ENCODE measurements around the gene SPOPL. TPM values are rescaled to one million over a fixed set of nuclear protein-coding genes. Genes with fewer than 3 reads are reported as not detected.

SPOPL gene
- total RNA-seq, 4 donors from 2014 or later: 25.4 to 1,178 (median 36.7) TPM

DNA sequence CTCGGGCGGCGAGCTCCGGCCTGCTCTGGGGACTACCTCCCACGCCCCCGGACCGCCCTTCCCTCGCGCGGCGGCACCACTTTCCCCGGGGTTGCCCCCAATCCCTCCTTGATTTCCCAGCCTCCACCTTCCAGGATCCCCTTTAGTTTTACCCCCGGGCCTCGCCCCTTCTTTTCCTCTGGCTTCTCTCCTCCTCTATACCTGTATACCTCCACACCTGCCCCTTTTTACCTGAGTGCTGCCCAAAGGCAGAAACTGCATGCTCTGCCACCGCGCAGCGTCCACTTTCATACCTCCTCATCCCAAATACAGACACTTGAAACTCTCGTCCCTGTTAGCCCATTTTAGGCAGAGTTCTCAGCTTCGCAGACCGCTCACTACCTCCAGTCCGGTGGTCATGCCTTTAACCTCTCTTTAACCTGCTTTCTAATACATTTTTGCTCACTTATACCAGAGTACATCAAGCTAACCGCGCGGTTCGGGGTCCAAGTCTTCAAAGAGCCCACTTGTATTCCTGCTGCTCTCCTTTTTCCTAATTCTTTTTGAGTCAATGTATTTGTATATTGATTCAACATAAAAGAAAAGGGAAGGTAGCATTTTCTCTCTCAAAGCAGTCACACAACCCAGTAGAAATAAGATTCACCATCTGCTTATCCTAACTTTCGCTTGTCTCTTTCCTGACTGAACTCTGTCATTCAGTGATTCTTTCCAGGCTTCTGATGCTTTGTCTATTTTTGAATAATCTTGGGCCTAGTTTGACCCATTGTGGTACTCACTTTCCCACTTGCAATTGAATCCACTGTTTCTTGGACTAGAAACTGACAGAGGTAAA is 901 bp downstream of the SPOPL start:
- WGBS, 2 donors (ENCODE audit: low coverage in 1 of 2): 1 to 3% methylated on average over 12 to 26 of the region's 26 CpGs
- no peak for DNase-seq

DNA sequence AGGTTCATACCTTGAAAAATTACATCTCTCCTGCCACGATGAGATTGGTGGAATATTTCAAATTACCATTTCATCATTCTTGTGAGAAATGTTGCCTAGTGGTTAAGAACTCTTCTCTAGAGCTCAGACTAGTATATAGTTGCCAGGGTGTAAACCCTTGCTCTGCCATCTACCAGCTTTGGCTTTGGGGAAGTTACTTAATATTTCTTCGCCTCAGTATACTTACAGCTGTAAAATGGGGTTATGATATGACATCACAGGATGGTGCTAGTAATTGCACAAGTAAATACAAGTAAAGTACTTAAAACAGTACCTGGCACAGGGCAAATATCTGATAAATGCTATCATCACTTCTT is 1.5 kb downstream of the SPOPL start:
- Histone ChIP-seq H3K4me3 (peak overlapping the region in 3 of 4 donors; percentile 80 to 89 (median 84)), H3K36me3 (no peaks in the 10 kb centered on the region), H3K27me3 (no peaks in the 10 kb centered on the region), H3K27ac (peak overlapping the region; percentile 90 to 96 (median 94)), H3K4me1 (peaks cover 16 to 59% (median 35%) of the 10 kb centered on the region in 4 donors), H3K9me3 (no peaks in the 10 kb centered on the region)
- TF ChIP-seq POLR2A (IDR thresholded peaks at IDR 0.05): no peak
- TF ChIP-seq EP300 (IDR thresholded peaks at IDR 0.05; ENCODE audit: low read depth): no peak
- TF ChIP-seq POLR2AphosphoS5 (IDR thresholded peaks at IDR 0.05): no peak
- TF ChIP-seq, protein P1, sequence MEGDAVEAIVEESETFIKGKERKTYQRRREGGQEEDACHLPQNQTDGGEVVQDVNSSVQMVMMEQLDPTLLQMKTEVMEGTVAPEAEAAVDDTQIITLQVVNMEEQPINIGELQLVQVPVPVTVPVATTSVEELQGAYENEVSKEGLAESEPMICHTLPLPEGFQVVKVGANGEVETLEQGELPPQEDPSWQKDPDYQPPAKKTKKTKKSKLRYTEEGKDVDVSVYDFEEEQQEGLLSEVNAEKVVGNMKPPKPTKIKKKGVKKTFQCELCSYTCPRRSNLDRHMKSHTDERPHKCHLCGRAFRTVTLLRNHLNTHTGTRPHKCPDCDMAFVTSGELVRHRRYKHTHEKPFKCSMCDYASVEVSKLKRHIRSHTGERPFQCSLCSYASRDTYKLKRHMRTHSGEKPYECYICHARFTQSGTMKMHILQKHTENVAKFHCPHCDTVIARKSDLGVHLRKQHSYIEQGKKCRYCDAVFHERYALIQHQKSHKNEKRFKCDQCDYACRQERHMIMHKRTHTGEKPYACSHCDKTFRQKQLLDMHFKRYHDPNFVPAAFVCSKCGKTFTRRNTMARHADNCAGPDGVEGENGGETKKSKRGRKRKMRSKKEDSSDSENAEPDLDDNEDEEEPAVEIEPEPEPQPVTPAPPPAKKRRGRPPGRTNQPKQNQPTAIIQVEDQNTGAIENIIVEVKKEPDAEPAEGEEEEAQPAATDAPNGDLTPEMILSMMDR (IDR thresholded peaks at IDR 0.05): no peak
- DNase-seq: no peak
- in situ Hi-C loops (cut with MboI; ENCODE audit: low pct_ligation_motif_present in 1 of 4, low pct_unique_long_range_greater_than_20kb in 1 of 4, low sequenced_read_pairs in 3 of 4): no loop called here
- intact Hi-C loops (cut with DNase I; ENCODE audit: low total_unique reads): no loop called here
- whole genome bisulfite sequencing, 2 donors (ENCODE audit: low coverage in 1 of 2): 20 to 21% methylated on average over 2 of the region's 2 CpGs

More for the DNA sequence above, 901 bp downstream of the SPOPL start:
- no peaks in the 10 kb centered on the region for H3K9me3 ChIP-seq
- no peaks in the 10 kb centered on the region for H3K36me3 ChIP-seq
- peaks cover 16 to 59% (median 35%) of the 10 kb centered on the region in 4 donors for H3K4me1 ChIP-seq
- TF ChIP-seq POLR2AphosphoS5 (IDR thresholded peaks at IDR 0.05) (no peak), EP300 (IDR thresholded peaks at IDR 0.05; ENCODE audit: low read depth) (no peak), POLR2A (IDR thresholded peaks at IDR 0.05) (no peak)
- TF ChIP-seq, protein P1 (IDR thresholded peaks at IDR 0.05): no peak
- intact Hi-C loops (cut with DNase I; ENCODE audit: low total_unique reads) (no loop called here), in situ Hi-C loops (cut with MboI; ENCODE audit: low pct_ligation_motif_present in 1 of 4, low pct_unique_long_range_greater_than_20kb in 1 of 4, low sequenced_read_pairs in 3 of 4) (no loop called here)
- peak overlapping the region; percentile 80 to 93 (median 86) for H3K4me3 ChIP-seq
- H3K27me3 ChIP-seq: no peaks in the 10 kb centered on the region
- peak overlapping the region; percentile 90 to 96 (median 94) for H3K27ac ChIP-seq

DNA sequence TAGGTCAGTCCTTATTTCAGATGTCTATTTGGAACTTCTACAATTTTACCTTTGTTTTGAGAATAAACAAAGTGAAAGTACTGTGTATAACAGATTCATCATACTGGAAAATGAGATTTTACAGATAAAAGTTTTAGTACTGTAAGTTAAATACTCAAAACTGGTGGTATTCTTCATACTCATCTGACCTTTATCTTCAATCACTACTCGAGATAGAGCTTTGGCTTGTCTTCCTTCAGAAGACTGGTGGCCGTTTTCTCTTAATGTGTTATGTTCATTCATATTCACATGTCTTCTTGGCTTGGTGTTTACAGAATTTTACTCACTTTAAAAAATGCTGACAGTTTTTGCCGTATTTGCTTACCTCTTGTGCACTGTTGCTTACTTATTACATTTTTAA is 2.1 kb downstream of the SPOPL start:
- Histone ChIP-seq H3K4me3 (peak overlapping the region in 2 of 4 donors; percentile 84 to 89), H3K27ac (peak overlapping the region; percentile 26 to 96 (median 92)), H3K4me1 (peaks cover 16 to 64% (median 35%) of the 10 kb centered on the region in 4 donors), H3K36me3 (no peaks in the 10 kb centered on the region), H3K9me3 (no peaks in the 10 kb centered on the region), H3K27me3 (no peaks in the 10 kb centered on the region)
- intact Hi-C loops (cut with DNase I; ENCODE audit: low total_unique reads) (no loop called here), in situ Hi-C loops (cut with MboI; ENCODE audit: low pct_ligation_motif_present in 1 of 4, low pct_unique_long_range_greater_than_20kb in 1 of 4, low sequenced_read_pairs in 3 of 4) (no loop called here)
- no peak for TF ChIP-seq POLR2A (IDR thresholded peaks at IDR 0.05)
- no peak for TF ChIP-seq POLR2AphosphoS5 (IDR thresholded peaks at IDR 0.05)
- TF ChIP-seq EP300 (IDR thresholded peaks at IDR 0.05; ENCODE audit: low read depth): no peak
- TF ChIP-seq, protein P1 (IDR thresholded peaks at IDR 0.05): no peak
- DNase-seq: no peak
- WGBS, 2 donors (ENCODE audit: low coverage in 1 of 2): 3 to 11% methylated on average over 3 of the region's 3 CpGs

DNA sequence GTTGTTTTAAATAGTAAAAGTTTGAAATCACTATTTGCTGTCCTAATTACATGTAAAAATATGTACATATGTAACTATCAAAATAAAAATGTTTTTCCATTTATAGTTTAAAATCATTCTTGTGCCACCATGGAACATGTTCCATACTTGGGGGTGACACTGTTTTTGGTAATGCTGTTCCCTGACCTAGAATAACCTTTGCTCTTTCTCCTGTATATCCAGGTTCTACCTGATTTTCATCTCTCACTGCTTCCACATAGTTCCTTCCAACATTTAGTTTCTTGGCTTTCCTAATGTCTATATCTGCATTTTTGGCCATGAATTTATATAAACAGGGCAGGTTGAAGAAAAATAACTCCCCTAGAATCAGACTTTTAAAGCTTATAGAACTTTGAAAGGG is 2.5 kb downstream of the SPOPL start:
- in situ Hi-C loops (cut with MboI; ENCODE audit: low pct_ligation_motif_present in 1 of 4, low pct_unique_long_range_greater_than_20kb in 1 of 4, low sequenced_read_pairs in 3 of 4) (no loop called here), intact Hi-C loops (cut with DNase I; ENCODE audit: low total_unique reads) (no loop called here)
- no peak for TF ChIP-seq POLR2A (IDR thresholded peaks at IDR 0.05)
- TF ChIP-seq EP300 (IDR thresholded peaks at IDR 0.05; ENCODE audit: low read depth): no peak
- TF ChIP-seq POLR2AphosphoS5 (IDR thresholded peaks at IDR 0.05): no peak
- TF ChIP-seq, protein P1 (IDR thresholded peaks at IDR 0.05): no peak
- no peaks in the 10 kb centered on the region for H3K36me3 ChIP-seq
- H3K27ac ChIP-seq: peak overlapping the region; percentile 26 to 96 (median 92)
- DNase-seq: no peak
- H3K9me3 ChIP-seq: no peaks in the 10 kb centered on the region
- H3K4me1 ChIP-seq: peaks cover 16 to 64% (median 35%) of the 10 kb centered on the region in 4 donors
- peak overlapping the region in 1 of 4 donors; percentile 84 for H3K4me3 ChIP-seq
- H3K27me3 ChIP-seq: no peaks in the 10 kb centered on the region

Measured in transverse colon (tissue), 4 donors.